Neuronal stem cell (in vitro differentiated cells): ENCODE data around the gene STOML1.

ENCODE experiments used
- DNase-seq: peaks from one replicate; pipeline ENCODE4 v3.0.0-alpha.2; 2013; ENCODE audit warnings: low spot score
- H2AFZ ChIP-seq: one replicate; pipeline ENCODE4 v1.6.1; 2013; ENCODE audit warnings: mild to moderate bottlenecking, low read length, inconsistent platforms
- H2AK5ac ChIP-seq: 2 replicates; pipeline ENCODE4 v1.6.1; 2013; ENCODE audit warnings: low read depth, mild to moderate bottlenecking, inconsistent platforms, low read length, moderate library complexity, mixed read lengths
- H2BK120ac ChIP-seq: 2 replicates; pipeline ENCODE4 v1.6.1; 2013; ENCODE audit warnings: low read depth, mild to moderate bottlenecking, inconsistent platforms, low read length, moderate library complexity, mixed read lengths
- H2BK12ac ChIP-seq: one replicate; pipeline ENCODE4 v1.6.1; 2013; ENCODE audit warnings: low read length, inconsistent platforms
- H2BK15ac ChIP-seq: 2 replicates; pipeline ENCODE4 v1.6.1; 2013; ENCODE audit warnings: mild to moderate bottlenecking, low read length, inconsistent platforms, mixed read lengths
- H2BK5ac ChIP-seq: one replicate; pipeline ENCODE4 v1.6.1; 2013; ENCODE audit warnings: inconsistent platforms, mild to moderate bottlenecking, low read length, moderate library complexity
- H3K14ac ChIP-seq: one replicate; pipeline ENCODE4 v1.6.1; 2013; ENCODE audit warnings: low read length, inconsistent platforms
- H3K18ac ChIP-seq: 2 replicates; pipeline ENCODE4 v1.6.1; 2013; ENCODE audit warnings: low read length, inconsistent platforms
- H3K23ac ChIP-seq: 2 replicates; pipeline ENCODE4 v1.6.1; 2013; ENCODE audit warnings: low read depth, mild to moderate bottlenecking, mixed read lengths, low read length, inconsistent platforms; ENCODE audit not compliant: poor library complexity
- H3K27ac ChIP-seq: replicated peaks from 3 replicates; pipeline ENCODE4 v1.5.1; 2013; ENCODE audit warnings: low read length, inconsistent platforms
- H3K27me3 ChIP-seq, 3 experiments: 2 replicates each; pipeline ENCODE4 v1.6.1; 2013; ENCODE audit warnings: low read length in 3 of 3, mild to moderate bottlenecking in 2 of 3, inconsistent platforms in 1 of 3, low read depth in 1 of 3, mixed read lengths in 1 of 3, moderate library complexity in 1 of 3; ENCODE audit not compliant: control insufficient read depth in 3 of 3, insufficient read depth in 3 of 3
- H3K36me3 ChIP-seq, 2 donors: replicated peaks in 1 of 2; 2 replicates each; pipeline ENCODE4 v1.6.1; 2013; ENCODE audit warnings: low read length in 2 of 2; ENCODE audit not compliant: control insufficient read depth in 2 of 2, insufficient read depth in 2 of 2
- H3K4ac ChIP-seq: 2 replicates; pipeline ENCODE4 v1.6.1; 2013; ENCODE audit warnings: inconsistent platforms, mild to moderate bottlenecking, low read length, moderate library complexity
- H3K4me1 ChIP-seq, 2 donors: 1 replicate in 1 of 2; 2 replicates in 1 of 2; pipeline ENCODE4 v1.6.1; 2013; ENCODE audit warnings: low read length in 2 of 2, low read depth in 1 of 2; ENCODE audit not compliant: control insufficient read depth in 2 of 2, insufficient read depth in 1 of 2
- H3K4me2 ChIP-seq: one replicate; pipeline ENCODE4 v1.6.1; 2013; ENCODE audit warnings: mild to moderate bottlenecking, low read length, inconsistent platforms; ENCODE audit not compliant: insufficient read depth, poor library complexity, severe bottlenecking
- H3K4me3 ChIP-seq, 2 donors: 2 replicates each; pipeline ENCODE4 v1.5.1; 2013; ENCODE audit warnings: low read length in 2 of 2, mild to moderate bottlenecking in 2 of 2, inconsistent platforms in 1 of 2, moderate library complexity in 1 of 2
- H3K79me1 ChIP-seq: one replicate; pipeline ENCODE4 v1.6.1; 2013; ENCODE audit warnings: low read depth, mild to moderate bottlenecking, inconsistent platforms, low read length, moderate library complexity
- H3K9ac ChIP-seq: one replicate; pipeline ENCODE4 v1.6.1; 2013; ENCODE audit warnings: mild to moderate bottlenecking, low read depth, low read length, inconsistent platforms; ENCODE audit not compliant: poor library complexity
- H3K9me3 ChIP-seq, 2 donors: replicated peaks in 1 of 2; 2 replicates each; pipeline versions ENCODE3 to v1.6.1; 2013; ENCODE audit warnings: low read length in 2 of 2, mild to moderate bottlenecking in 2 of 2, inconsistent platforms in 1 of 2, low read depth in 1 of 2, mixed read lengths in 1 of 2, moderate library complexity in 1 of 2; ENCODE audit not compliant: control insufficient read depth in 2 of 2, insufficient read depth in 1 of 2
- H4K8ac ChIP-seq: one replicate; pipeline ENCODE4 v1.6.1; 2013; ENCODE audit warnings: low read depth, mild to moderate bottlenecking, inconsistent platforms, low read length, moderate library complexity
- H4K91ac ChIP-seq: one replicate; pipeline ENCODE4 v1.6.1; 2013; ENCODE audit warnings: low read length, low read depth, mild to moderate bottlenecking, inconsistent platforms; ENCODE audit not compliant: poor library complexity
- WGBS, 2 donors: extraction: QIAGEN DNeasy Blood & Tissue Kit; methylation state at CpG; one replicate each; pipeline ENCODE4 v1.1.7; 2013; ENCODE audit warnings: missing lambda C conversion rate in 2 of 2, mixed read lengths in 1 of 2; ENCODE audit not compliant: insufficient read length in 2 of 2, insufficient replicate concordance in 1 of 2; ENCODE audit errors: extremely low coverage in 2 of 2; 5-methylcytosine and 5-hydroxymethylcytosine counted together

The STOML1 gene

GRCh38 chr15:73942751-73943270 is 49.3 kb downstream of the STOML1 start:
- Histone ChIP-seq H3K4me2 (no peak overlapping the region), H3K79me1 (peaks cover 3% of the 10 kb centered on the region), H3K14ac (no peak overlapping the region), H2AK5ac (no peak overlapping the region), H2BK5ac (no peak overlapping the region), H3K27ac (no peak overlapping the region), H3K27me3 (peaks cover 0 to 8% (median 0%) of the 10 kb centered on the region in 3 experiments), H3K9ac (no peak overlapping the region), H2BK12ac (no peak overlapping the region), H3K4me3 (peak overlapping the region in 1 of 2 donors; percentile 21), H4K8ac (no peak overlapping the region), H2BK15ac (no peak overlapping the region), H3K9me3 (no peaks in the 10 kb centered on the region), H3K4ac (no peak overlapping the region), H2BK120ac (no peak overlapping the region), H4K91ac (no peak overlapping the region), H3K18ac (peak overlapping the region; percentile 32), H3K23ac (no peak overlapping the region), H3K36me3 (peaks cover 2 to 12% of the 10 kb centered on the region in 2 donors), H2AFZ (no peak overlapping the region), H3K4me1 (peaks cover 5 to 16% of the 10 kb centered on the region in 2 donors)
- WGBS, 2 donors = no CpG with 5 or more reads among the region's 6 CpGs
- DNase-seq = no peak

DNA sequence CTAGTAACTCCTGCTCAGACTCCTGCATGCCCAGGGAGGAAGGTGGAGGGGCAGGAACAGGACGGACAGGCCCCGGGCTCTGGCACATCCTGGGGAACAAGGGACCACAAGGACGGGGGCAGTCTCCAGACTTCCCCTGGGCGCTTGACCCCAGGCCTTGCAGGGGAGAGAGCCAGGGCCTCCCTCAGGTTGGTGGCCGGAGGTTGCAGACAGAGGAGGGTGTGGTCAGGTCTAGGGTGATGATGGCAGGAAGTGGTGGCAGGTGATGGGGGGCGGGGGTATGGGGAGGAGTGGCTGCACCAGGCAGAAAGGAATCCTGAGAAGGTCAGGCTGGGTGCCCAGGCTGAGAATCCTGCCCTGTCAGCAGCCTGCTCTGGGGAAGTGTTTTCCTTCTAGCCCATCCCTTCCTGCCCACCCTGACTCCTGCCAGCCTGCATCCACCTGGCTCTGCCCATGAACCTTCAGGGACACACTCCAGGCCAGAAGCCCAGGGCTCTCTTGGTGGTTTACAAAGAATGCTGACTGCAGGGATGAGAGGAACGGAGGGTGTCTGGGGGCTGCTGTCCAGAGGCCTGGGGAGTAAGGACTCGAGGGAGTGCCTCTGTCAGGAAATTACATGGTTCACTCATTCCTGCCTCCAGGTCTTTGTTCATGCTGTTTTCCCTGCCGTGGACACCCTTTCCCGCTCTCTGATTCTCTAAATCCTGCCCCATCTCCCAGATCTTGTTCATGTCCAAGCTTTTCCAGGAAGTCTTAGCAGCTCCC is 50.0 kb downstream of the STOML1 start:
- Histone ChIP-seq H2BK12ac (no peak overlapping the region), H2AK5ac (no peak overlapping the region), H3K9me3 (no peaks in the 10 kb centered on the region), H3K4me2 (no peak overlapping the region), H3K23ac (peak overlapping the region; percentile 16), H3K4me1 (peaks cover 7 to 17% of the 10 kb centered on the region in 2 donors), H3K9ac (no peak overlapping the region), H4K91ac (no peak overlapping the region), H3K4me3 (no peak overlapping the region), H3K36me3 (peaks cover 0 to 5% of the 10 kb centered on the region in 2 donors), H3K27ac (no peak overlapping the region), H3K4ac (no peak overlapping the region), H3K14ac (no peak overlapping the region), H2BK5ac (no peak overlapping the region), H3K27me3 (peaks cover 0 to 8% (median 0%) of the 10 kb centered on the region in 3 experiments), H2BK15ac (no peak overlapping the region), H4K8ac (no peak overlapping the region), H2BK120ac (no peak overlapping the region), H3K79me1 (peaks cover 4% of the 10 kb centered on the region), H2AFZ (no peak overlapping the region), H3K18ac (no peak overlapping the region)
- DNase-seq = no peak
- no CpG with 5 or more reads among the region's 10 CpGs for WGBS, 2 donors

DNA sequence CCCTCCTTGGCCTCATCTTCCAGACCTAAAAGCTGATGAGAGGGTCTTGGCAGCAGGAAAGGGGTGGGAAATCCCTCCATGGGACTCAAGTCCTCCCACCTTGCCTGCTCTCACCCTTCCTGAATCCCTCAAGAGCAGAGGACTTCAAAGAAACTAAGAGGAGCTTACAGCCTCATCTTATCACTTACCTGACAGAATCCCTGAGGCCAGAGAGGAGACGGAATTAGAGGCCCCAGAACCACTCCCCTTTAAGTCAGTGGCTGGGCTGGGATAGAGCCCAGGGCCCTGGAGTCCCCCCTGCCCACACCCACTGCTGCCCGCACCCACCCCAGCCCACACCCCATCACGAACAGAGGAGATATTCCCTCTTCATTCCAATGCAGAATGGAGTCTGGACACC is 50.6 kb downstream of the STOML1 start:
- no peak overlapping the region for H3K27ac ChIP-seq

DNA sequence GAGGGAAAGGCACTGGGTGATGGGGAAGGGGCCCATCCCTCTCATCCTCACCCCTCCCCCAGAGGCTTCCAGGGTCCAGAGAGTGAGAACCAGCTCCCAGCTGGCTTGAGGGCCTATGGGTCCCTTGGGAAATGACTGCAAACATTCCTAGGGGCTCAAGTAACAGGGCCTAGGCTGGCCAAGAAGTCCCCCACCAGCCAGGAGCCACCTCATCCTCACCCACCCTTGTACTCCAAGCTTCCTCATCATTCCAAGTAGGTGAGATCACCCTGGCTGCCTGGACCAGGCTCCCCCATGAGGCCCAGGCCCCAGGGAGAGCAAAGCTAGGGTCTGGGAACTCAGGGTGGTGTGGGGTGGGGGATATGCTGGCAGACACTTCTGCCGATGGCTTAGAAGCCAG is 51.1 kb downstream of the STOML1 start:
- H3K9ac ChIP-seq = no peak overlapping the region
- no peak overlapping the region for H3K27ac ChIP-seq
- no peak overlapping the region for H3K4me2 ChIP-seq
- no peak overlapping the region for H3K4me3 ChIP-seq
- H3K23ac ChIP-seq = no peak overlapping the region
- WGBS, 2 donors = no CpG with 5 or more reads among the region's 1 CpG
- H3K79me1 ChIP-seq = peaks cover 6% of the 10 kb centered on the region
- H2BK12ac ChIP-seq = no peak overlapping the region
- H2BK15ac ChIP-seq = no peak overlapping the region
- H3K14ac ChIP-seq = no peak overlapping the region
- no peak overlapping the region for H2AK5ac ChIP-seq
- no peak overlapping the region for H2BK5ac ChIP-seq
- H3K4ac ChIP-seq = no peak overlapping the region
- H3K4me1 ChIP-seq = peaks cover 16 to 27% of the 10 kb centered on the region in 2 donors
- H4K91ac ChIP-seq = no peak overlapping the region
- H3K9me3 ChIP-seq = no peaks in the 10 kb centered on the region
- H2AFZ ChIP-seq = no peak overlapping the region
- H2BK120ac ChIP-seq = no peak overlapping the region
- peaks cover 0 to 3% of the 10 kb centered on the region in 2 donors for H3K36me3 ChIP-seq
- no peak for DNase-seq
- H4K8ac ChIP-seq = no peak overlapping the region
- peaks cover 0 to 8% (median 0%) of the 10 kb centered on the region in 3 experiments for H3K27me3 ChIP-seq
- no peak overlapping the region for H3K18ac ChIP-seq

More for the DNA sequence above, 50.6 kb downstream of the STOML1 start:
- no peak for DNase-seq
- H4K91ac ChIP-seq = no peak overlapping the region
- H3K9me3 ChIP-seq = no peaks in the 10 kb centered on the region
- H3K18ac ChIP-seq = no peak overlapping the region
- no peak overlapping the region for H3K4me2 ChIP-seq
- no peak overlapping the region for H3K14ac ChIP-seq
- H3K4me3 ChIP-seq = no peak overlapping the region
- no peak overlapping the region for H2BK120ac ChIP-seq
- no peak overlapping the region for H4K8ac ChIP-seq
- no peak overlapping the region for H2AFZ ChIP-seq
- no CpG with 5 or more reads among the region's 3 CpGs for WGBS, 2 donors
- H2BK12ac ChIP-seq = no peak overlapping the region
- peaks cover 0 to 3% of the 10 kb centered on the region in 2 donors for H3K36me3 ChIP-seq
- H3K4ac ChIP-seq = no peak overlapping the region
- H2BK15ac ChIP-seq = no peak overlapping the region
- no peak overlapping the region for H2AK5ac ChIP-seq
- H3K79me1 ChIP-seq = peaks cover 6% of the 10 kb centered on the region
- H3K27me3 ChIP-seq = peaks cover 0 to 8% (median 0%) of the 10 kb centered on the region in 3 experiments
- no peak overlapping the region for H3K23ac ChIP-seq
- H3K4me1 ChIP-seq = peaks cover 12 to 23% of the 10 kb centered on the region in 2 donors
- H2BK5ac ChIP-seq = no peak overlapping the region
- H3K9ac ChIP-seq = no peak overlapping the region
